Heart left ventricle (tissue), 16 donors: ENCODE measurements around the gene GUCY2D. TPM values are rescaled to one million over a fixed set of nuclear protein-coding genes. Genes with fewer than 3 reads are reported as not detected.

ENCODE experiments used
- ATAC-seq, 4 donors: fragments of 200-7000 bp; cut with Tn5 transposase; one replicate each; pipeline ENCODE4 v1.9.1; 2020 to 2022; ENCODE audit warnings: moderate library complexity in 4 of 4, mild to moderate bottlenecking in 3 of 4, moderate number of reproducible peaks in 1 of 4
- DNase-seq, 5 donors: peaks; one replicate each; pipeline ENCODE4 v3.0.0-alpha.2; 2020
- H3K27ac ChIP-seq, 12 donors: fragments of 200-600 bp; sonication (generic) in 4 of 12; one replicate each; pipeline versions ENCODE4 v1.5.0 to v1.8.0; 2016 to 2022; ENCODE audit warnings: mild to moderate bottlenecking in 2 of 12
- H3K27me3 ChIP-seq, 9 donors: fragments of 200-600 bp; sonication (generic) in 2 of 9; one replicate each; pipeline versions ENCODE4 v1.5.1 to v1.8.0; 2016 to 2022; ENCODE audit warnings: mild to moderate bottlenecking in 3 of 9
- H3K36me3 ChIP-seq, 9 donors: fragments of 200-600 bp; sonication (generic) in 2 of 9; one replicate each; pipeline versions ENCODE4 v1.5.0 to v1.8.0; 2018 to 2022; ENCODE audit warnings: mild to moderate bottlenecking in 2 of 9
- H3K4me1 ChIP-seq, 12 donors: fragments of 200-600 bp; sonication (generic) in 4 of 12; one replicate each; pipeline versions ENCODE4 v1.5.0 to v1.8.0; 2016 to 2022; ENCODE audit warnings: mild to moderate bottlenecking in 3 of 12
- H3K4me3 ChIP-seq, 12 donors: fragments of 200-600 bp; sonication (generic) in 4 of 12; one replicate each; pipeline versions ENCODE4 v1.5.0 to v1.8.0; 2017 to 2022; ENCODE audit warnings: mild to moderate bottlenecking in 9 of 12, moderate library complexity in 4 of 12
- H3K9me3 ChIP-seq, 12 donors: fragments of 200-600 bp; sonication (generic) in 4 of 12; one replicate each; pipeline versions ENCODE4 v1.5.0 to v1.8.0; 2016 to 2022; ENCODE audit warnings: mild to moderate bottlenecking in 1 of 12
- CTCF ChIP-seq, 12 donors: fragments of 200-600 bp; sonication (generic) in 4 of 12; IDR thresholded peaks; one replicate each; pipeline versions ENCODE4 v1.5.0 to v1.8.0; 2018 to 2022; ENCODE audit warnings: antibody characterized with exemption in 12 of 12, mild to moderate bottlenecking in 5 of 12
- POLR2A ChIP-seq, 2 donors: fragments of 450-650 bp; IDR thresholded peaks; one replicate each; pipeline ENCODE4 v1.6.1; 2017; ENCODE audit warnings: antibody characterized with exemption in 2 of 2, mild to moderate bottlenecking in 2 of 2, moderate library complexity in 2 of 2
- WGBS, 4 donors: extraction: QIAGEN DNeasy Blood & Tissue Kit in 2 of 4; methylation state at CpG; one replicate each; pipeline versions ENCODE4 v1.1.5 to v1.1.7; 2013 to 2018; 5-methylcytosine and 5-hydroxymethylcytosine counted together
- intact Hi-C, 10 donors: fragments of 100-400 bp; cut with DNase I; formaldehyde crosslinking; loops; one replicate each; pipeline versions ENCODE4 v1.11.1 to v1.14.2; 2022
- polyA plus RNA-seq, 2 donors: library from polyadenylated mRNA; stranded (reverse); fragments of 200-250 nt; gene quantifications; one replicate each; pipeline ENCODE4 v1.2.3, GENCODE V29; 2013
- total RNA-seq, 9 donors: library from RNA; depleted of rRNA in 2 of 9; stranded (reverse); fragments of >200 nt in 2 of 9; fragmentation: NEBNext Ultra II Directional in 3 of 9; extraction: Animal tissue kit (Norgen Biotek cat#: 25700) in 3 of 9; gene quantifications; one replicate each; pipeline versions ENCODE4 v1.1.0 to v1.2.4, GENCODE V29; 2016 to 2023
- donor health status: ischemic (EF 13 %, LVEDD 7.1; RV severe dilation, severe dysfunction).
- donor health status: healthy with polysubstance abuse.
- donor health status: DM: no; HTN: yes; CAD: no.
- donor health status: DM: no; HTN: no; CAD: no.
- donor health status: ischemic (EF 25% LVEDD 6.9; RV normal size, moderate dysfunction).
- donor health status: ischemic (EF 25% LVEDD 5.7; RV mildly dilated, moderate dysfunction).
- donor health status: healthy.
- donor health status: DM: yes; HTN: yes; CAD: no.
- donor health status: ischemic (EF 35%, LVEDD 5.7; RV mildly dilated, moderate dysfunction).
- donor health status: nonischemic (EF 11% LVEDD 7.7; RV severe dilation, severe dysfunction).
- donor health status: DM: yes; HTN: yes; CAD: no.
- donor health status: PGD.
- donor health status: ischemic (EF 29% LVEDD 5.4; RV normal size, mild dysfunction).
- donor health status: nonischemic (EF 23%, LVEDD 6.1; RV moderate dilation, normal function).

GUCY2D gene
- total and polyA plus RNA-seq, 11 donors = 0.04 TPM; not detected in 10

GRCh38 chr17:8041979-8042378 is 39.6 kb downstream of the GUCY2D start:
- intact Hi-C loops = loop anchor here in 9 of 10 donors (2.0 to 10.0 kb wide), 8 partner anchors 47 to 300 kb away; no protein-coding TSS in a partner anchor
- Histone ChIP-seq H3K4me1 (peaks cover 0 to 26% (median 0%) of the 10 kb centered on the region in 12 donors), H3K36me3 (no peaks in the 10 kb centered on the region), H3K27me3 (peaks cover 0 to 26% (median 10%) of the 10 kb centered on the region in 9 donors), H3K27ac (no peak overlapping the region), H3K9me3 (no peaks in the 10 kb centered on the region), H3K4me3 (no peak overlapping the region)
- DNase-seq = no peak
- TF ChIP-seq CTCF (IDR thresholded peaks at IDR 0.05) (no peak), POLR2A (IDR thresholded peaks at IDR 0.05) (no peak)
- no peak for ATAC-seq

- Histone ChIP-seq H3K27me3 (peaks cover 0 to 12% (median 0%) of the 10 kb centered on the region in 9 donors), H3K36me3 (no peaks in the 10 kb centered on the region), H3K4me3 (no peak overlapping the region), H3K9me3 (no peaks in the 10 kb centered on the region), H3K4me1 (peaks cover 0 to 23% (median 0%) of the 10 kb centered on the region in 12 donors), H3K27ac (no peak overlapping the region)
- DNase-seq (no peak), ATAC-seq (no peak)
- intact Hi-C loops = loop anchor here in 8 of 10 donors (5.0 to 10.0 kb wide), 7 partner anchors 50 to 303 kb away; no protein-coding TSS in a partner anchor
- WGBS, 4 donors = 84 to 91% (median 85%) methylated on average over 17 to 24 of the region's 24 CpGs
- TF ChIP-seq POLR2A (IDR thresholded peaks at IDR 0.05) (no peak), CTCF (IDR thresholded peaks at IDR 0.05) (no peak)
These were observed 42.7 kb downstream of the GUCY2D start for GRCh38 chr17:8044819-8045810.

- DNase-seq (no peak), ATAC-seq (no peak)
- Histone ChIP-seq H3K4me1 (peaks cover 0 to 10% (median 0%) of the 10 kb centered on the region in 12 donors), H3K4me3 (no peak overlapping the region), H3K27ac (no peak overlapping the region), H3K27me3 (peaks cover 0 to 12% (median 0%) of the 10 kb centered on the region in 9 donors), H3K9me3 (no peaks in the 10 kb centered on the region), H3K36me3 (no peaks in the 10 kb centered on the region)
- TF ChIP-seq CTCF (IDR thresholded peaks at IDR 0.05) (no peak), POLR2A (IDR thresholded peaks at IDR 0.05) (no peak)
- WGBS, 4 donors = 90 to 92% (median 90%) methylated on average over 7 to 11 of the region's 11 CpGs
- intact Hi-C loops = loop anchor here in 5 of 10 donors (5.0 to 10.0 kb wide), 3 partner anchors 52 to 302 kb away; no protein-coding TSS in a partner anchor
These were observed 44.0 kb downstream of the GUCY2D start for GRCh38 chr17:8046306-8046928.
